OCI-M1 (cell line): ENCODE results near the gene HSD17B11.
"Not testable (repeated sequence)": the region's sequence is repeated elsewhere in the genome, so short reads cannot be mapped to it uniquely, and the experiment has no call there.

Source experiments
- DNase-seq: peaks from one replicate; lab custom pipeline; 2025; lab: John Stamatoyannopoulos, UW

HSD17B11 gene

GRCh38 chr4:87405211-87405820 is 14.3 kb upstream of the HSD17B11 start:
- no peak for DNase-seq

- peak; percentile 56 for DNase-seq
Observed at GRCh38 chr4:87403732-87404131, 12.7 kb upstream of the HSD17B11 start.

- DNase-seq = no peak
Observed at GRCh38 chr4:87399954-87400353, 9.0 kb upstream of the HSD17B11 start.

GRCh38 chr4:87399148-87399547 is 8.2 kb upstream of the HSD17B11 start:
- no peak for DNase-seq

GRCh38 chr4:87395851-87396250 is 4.9 kb upstream of the HSD17B11 start:
- DNase-seq = not testable (repeated sequence)

GRCh38 chr4:87395073-87395472 is 4.1 kb upstream of the HSD17B11 start:
- not testable (repeated sequence) for DNase-seq

- DNase-seq = peak; percentile 23
Observed at GRCh38 chr4:87392183-87392582, 1.2 kb upstream of the HSD17B11 start.

- no peak for DNase-seq
Observed at GRCh38 chr4:87391576-87392054, 627 bp upstream of the HSD17B11 start.

- no peak for DNase-seq
Observed at GRCh38 chr4:87390551-87390890, 467 bp downstream of the HSD17B11 start.

GRCh38 chr4:87390055-87390454 is 933 bp downstream of the HSD17B11 start:
- peak; percentile 52 for DNase-seq

GRCh38 chr4:87388901-87389300 is 2.1 kb downstream of the HSD17B11 start:
- peak; percentile 66 for DNase-seq

- DNase-seq = no peak
Observed at GRCh38 chr4:87387237-87387636, 3.8 kb downstream of the HSD17B11 start.

- not testable (repeated sequence) for DNase-seq
Observed at GRCh38 chr4:87384466-87385132, 6.4 kb downstream of the HSD17B11 start.

GRCh38 chr4:87382931-87383330 is 8.1 kb downstream of the HSD17B11 start:
- DNase-seq = no peak

- no peak for DNase-seq
Observed at GRCh38 chr4:87382116-87382515, 8.9 kb downstream of the HSD17B11 start.

- no peak for DNase-seq
Observed at GRCh38 chr4:87377816-87378215, 13.2 kb downstream of the HSD17B11 start.

GRCh38 chr4:87375719-87376291 is 15.2 kb downstream of the HSD17B11 start:
- DNase-seq = peak; percentile 75

- DNase-seq = no peak
Observed at GRCh38 chr4:87370068-87370467, 20.9 kb downstream of the HSD17B11 start.

- DNase-seq = no peak
Observed at GRCh38 chr4:87366521-87367162, 24.3 kb downstream of the HSD17B11 start.

GRCh38 chr4:87365348-87365747 is 25.6 kb downstream of the HSD17B11 start:
- no peak for DNase-seq

GRCh38 chr4:87363552-87363951 is 27.4 kb downstream of the HSD17B11 start:
- DNase-seq = no peak

GRCh38 chr4:87360338-87360935 is 30.6 kb downstream of the HSD17B11 start:
- DNase-seq = no peak

- no peak for DNase-seq
Observed at GRCh38 chr4:87359258-87359657, 31.7 kb downstream of the HSD17B11 start.
